Cardiac fibroblast (primary cell): ENCODE data around the gene HTR2B.

ENCODE experiments used
- DNase-seq, 2 donors: peaks; one replicate each; pipeline versions ENCODE4 v3.0.0 to v3.0.0-alpha.2; 2010; ENCODE audit warnings: low read depth in 2 of 2
- H3K4me3 ChIP-seq, 2 donors: replicated peaks in 1 of 2; 1 replicate in 1 of 2; 2 replicates in 1 of 2; pipeline ENCODE4 v1.5.1; 2011; ENCODE audit warnings: low read depth in 2 of 2, low read length in 2 of 2, mild to moderate bottlenecking in 2 of 2, moderate library complexity in 1 of 2
- TF ChIP-seq, protein P1 (sequence below): IDR thresholded peaks from one replicate; pipeline ENCODE4 v1.5.1; 2011; ENCODE audit warnings: low read depth, mild to moderate bottlenecking, low read length, inconsistent platforms

HTR2B gene

DNA sequence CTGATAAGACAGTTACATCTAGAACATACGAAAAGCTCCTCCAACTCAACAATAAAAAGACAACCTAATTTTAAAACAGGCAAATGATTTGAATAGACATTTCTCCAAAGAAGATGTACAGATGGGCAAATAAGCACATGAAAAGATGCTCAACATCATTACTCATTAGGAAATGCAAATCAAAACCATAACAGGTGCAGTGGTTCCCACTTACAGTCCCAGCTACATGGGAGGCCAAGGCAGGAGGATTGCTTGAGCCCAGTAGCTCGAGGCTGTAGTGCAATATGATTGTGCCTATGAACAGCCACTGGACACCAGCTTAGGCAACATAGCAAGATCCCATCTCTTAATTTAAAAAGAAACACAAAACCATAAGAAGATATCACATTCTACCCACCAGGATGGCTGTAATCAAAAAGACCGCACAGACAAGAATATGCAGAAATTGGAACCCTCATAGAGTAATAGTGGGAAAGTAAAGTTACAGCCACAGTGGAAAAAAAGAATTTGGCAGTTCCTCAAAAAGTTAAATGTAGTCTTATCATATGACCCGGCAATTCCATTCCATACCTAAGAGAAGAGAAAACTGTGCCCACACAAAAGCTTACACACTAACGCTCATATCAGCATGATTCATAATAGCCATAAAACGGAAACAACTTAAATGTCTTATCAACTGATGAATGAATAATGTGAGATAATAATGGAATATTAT is 43.1 kb upstream of the HTR2B start:
- peak in 1 of 2 donors; percentile 57 for DNase-seq
- TF ChIP-seq, protein P1, sequence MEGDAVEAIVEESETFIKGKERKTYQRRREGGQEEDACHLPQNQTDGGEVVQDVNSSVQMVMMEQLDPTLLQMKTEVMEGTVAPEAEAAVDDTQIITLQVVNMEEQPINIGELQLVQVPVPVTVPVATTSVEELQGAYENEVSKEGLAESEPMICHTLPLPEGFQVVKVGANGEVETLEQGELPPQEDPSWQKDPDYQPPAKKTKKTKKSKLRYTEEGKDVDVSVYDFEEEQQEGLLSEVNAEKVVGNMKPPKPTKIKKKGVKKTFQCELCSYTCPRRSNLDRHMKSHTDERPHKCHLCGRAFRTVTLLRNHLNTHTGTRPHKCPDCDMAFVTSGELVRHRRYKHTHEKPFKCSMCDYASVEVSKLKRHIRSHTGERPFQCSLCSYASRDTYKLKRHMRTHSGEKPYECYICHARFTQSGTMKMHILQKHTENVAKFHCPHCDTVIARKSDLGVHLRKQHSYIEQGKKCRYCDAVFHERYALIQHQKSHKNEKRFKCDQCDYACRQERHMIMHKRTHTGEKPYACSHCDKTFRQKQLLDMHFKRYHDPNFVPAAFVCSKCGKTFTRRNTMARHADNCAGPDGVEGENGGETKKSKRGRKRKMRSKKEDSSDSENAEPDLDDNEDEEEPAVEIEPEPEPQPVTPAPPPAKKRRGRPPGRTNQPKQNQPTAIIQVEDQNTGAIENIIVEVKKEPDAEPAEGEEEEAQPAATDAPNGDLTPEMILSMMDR, result no peak
- H3K4me3 ChIP-seq, result no peak overlapping the region

DNA sequence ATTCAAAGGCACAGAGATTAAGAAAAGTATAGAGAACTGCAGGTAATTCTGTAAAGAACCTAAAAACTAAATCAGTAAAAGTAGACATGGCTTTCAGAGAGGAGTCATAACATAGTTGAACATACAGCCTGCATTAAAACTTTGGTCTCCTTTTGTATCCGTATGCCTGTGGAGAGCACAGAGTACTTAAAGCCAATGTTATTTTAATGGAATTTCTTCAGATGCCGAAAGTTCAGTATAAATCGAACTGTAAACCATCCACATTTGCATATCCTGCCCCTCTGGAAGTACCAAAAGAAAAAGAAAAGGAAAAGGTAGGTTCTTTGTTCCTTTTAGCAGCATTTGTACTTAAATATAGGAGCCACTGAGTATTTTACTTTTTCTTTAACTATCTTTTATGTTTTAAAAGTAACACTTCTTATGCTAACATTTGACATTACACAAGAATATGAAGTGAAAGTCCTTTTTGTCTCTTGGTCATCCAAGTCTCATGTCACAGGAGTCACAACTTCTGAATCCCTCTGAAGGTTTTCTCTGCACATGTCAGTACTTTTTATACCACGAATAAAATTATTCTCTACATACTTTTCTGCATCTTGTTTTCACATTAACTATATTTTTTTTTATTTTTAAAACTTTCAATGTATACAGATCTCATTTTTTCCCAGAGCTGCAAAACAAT is 38.7 kb upstream of the HTR2B start:
- TF ChIP-seq, protein P1, result no peak
- no peak overlapping the region for H3K4me3 ChIP-seq
- DNase-seq, result no peak

DNA sequence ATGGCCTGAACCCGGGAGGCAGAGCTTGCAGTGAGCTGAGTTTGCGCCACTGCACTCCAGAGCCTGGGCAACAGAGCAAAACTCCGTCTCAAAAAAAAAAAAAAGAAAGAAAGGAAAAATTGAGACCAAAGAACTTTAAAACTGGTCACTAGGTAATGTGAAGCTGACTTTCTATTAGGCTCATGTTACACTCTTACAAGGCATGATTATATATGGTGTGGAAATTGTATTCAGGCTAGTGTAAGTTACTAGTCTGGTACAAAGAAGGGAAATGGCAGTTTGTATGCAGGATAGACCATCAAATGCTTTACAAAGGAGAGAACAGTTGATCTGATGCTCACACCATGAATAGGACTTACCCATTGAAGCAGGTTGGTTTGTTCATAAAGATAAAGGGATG is 38.2 kb upstream of the HTR2B start:
- no peak overlapping the region for H3K4me3 ChIP-seq
- no peak for DNase-seq

DNA sequence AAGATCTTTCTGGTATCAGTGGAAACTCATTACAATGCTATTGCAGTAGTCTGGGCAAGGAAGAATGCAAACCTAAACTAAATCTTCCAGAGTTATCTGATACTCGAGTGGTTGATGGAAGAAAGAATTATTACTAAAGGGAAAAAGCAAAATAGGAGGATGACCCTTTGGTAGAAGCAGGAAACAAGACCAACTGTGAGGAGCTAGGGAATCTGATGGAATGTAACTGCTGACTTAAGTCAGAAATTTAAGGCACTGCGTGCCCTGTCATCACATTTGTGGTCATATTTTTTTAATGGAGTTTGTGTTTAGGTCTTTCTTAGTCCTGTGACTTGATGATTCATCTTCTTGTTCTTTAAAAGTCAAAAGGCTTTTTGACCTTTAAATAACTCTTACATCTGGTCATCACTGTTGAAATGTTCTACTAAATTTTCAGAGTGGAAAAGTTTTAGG is 37.1 kb upstream of the HTR2B start:
- TF ChIP-seq, protein P1, result no peak
- peak; percentile 98 for DNase-seq
- H3K4me3 ChIP-seq, result no peak overlapping the region

More for the DNA sequence above, 38.2 kb upstream of the HTR2B start:
- TF ChIP-seq, protein P1, result no peak

DNA sequence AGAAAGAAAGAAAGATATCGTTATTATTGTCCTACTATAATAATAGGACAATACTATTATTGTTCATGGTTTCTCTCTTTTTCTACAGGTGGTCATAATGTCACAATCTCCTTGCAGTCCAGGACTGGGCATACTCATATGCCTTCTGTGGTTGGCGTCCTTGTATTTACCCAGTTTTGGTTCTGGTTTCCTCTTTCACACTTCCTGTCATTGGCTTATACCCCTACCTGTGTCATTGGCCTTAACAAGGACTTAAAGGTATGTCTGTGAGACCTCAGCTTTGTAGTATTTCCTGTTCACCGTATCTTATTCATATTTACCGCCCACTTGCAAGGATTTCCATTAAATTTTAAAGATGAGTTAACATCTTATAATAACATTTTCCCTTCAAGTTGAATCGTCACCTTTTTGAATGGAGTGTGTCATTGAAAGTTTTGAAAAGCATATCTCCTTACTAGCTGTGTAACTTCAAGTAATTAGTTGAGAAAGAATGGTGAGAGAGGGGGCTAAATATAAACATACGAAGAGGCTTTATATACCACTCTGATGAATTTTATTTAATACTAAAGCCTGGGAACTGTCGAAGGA is 36.5 kb upstream of the HTR2B start:
- TF ChIP-seq, protein P1, result no peak
- no peak overlapping the region for H3K4me3 ChIP-seq

DNA sequence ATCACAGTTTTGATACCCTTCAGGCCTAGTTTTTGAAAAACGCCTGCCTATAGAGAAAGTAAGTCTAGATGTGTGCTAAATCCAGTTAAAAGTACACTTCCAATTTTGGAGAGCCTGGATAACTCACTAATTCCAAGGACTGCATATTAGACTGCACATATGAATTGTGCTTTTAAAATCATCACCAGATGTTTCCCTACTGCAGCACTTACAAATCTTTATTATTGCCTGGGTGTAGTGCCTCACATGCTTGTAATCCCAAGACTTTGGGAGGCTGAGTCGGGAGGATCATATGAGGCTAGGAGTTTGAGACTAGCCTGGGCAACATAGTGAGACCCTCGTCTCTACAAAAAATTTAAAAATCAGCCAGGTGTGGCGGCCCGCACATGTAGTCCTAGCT is 35.9 kb upstream of the HTR2B start:
- no peak overlapping the region for H3K4me3 ChIP-seq
- no peak for DNase-seq
- TF ChIP-seq, protein P1, result no peak

More for the DNA sequence above, 36.5 kb upstream of the HTR2B start:
- no peak for DNase-seq
